HUES6 (cell line): Measurements from ENCODE around the gene GRHL1.

ENCODE experiments used
- H3K27ac ChIP-seq: 2 replicates; pipeline ENCODE4 v1.7.0; 2013; ENCODE audit warnings: low read depth, mild to moderate bottlenecking, low read length, inconsistent platforms
- H3K27me3 ChIP-seq: 2 replicates; pipeline ENCODE4 v1.6.1; 2013; ENCODE audit warnings: low read length; ENCODE audit not compliant: control insufficient read depth, insufficient read depth
- H3K36me3 ChIP-seq: 2 replicates; pipeline ENCODE4 v1.6.1; 2013; ENCODE audit warnings: low read length; ENCODE audit not compliant: control insufficient read depth, insufficient read depth
- H3K4me1 ChIP-seq: 2 replicates; pipeline ENCODE4 v1.6.1; 2013; ENCODE audit warnings: low read length; ENCODE audit not compliant: control insufficient read depth, insufficient read depth
- H3K4me3 ChIP-seq: 2 replicates; pipeline ENCODE4 v1.5.1; 2013; ENCODE audit warnings: low read depth, low read length
- H3K9ac ChIP-seq: one replicate; pipeline ENCODE4 v1.6.1; 2013; ENCODE audit warnings: mild to moderate bottlenecking, low read length
- H3K9me3 ChIP-seq: 2 replicates; pipeline ENCODE4 v1.6.1; 2013; ENCODE audit warnings: low read depth, low read length; ENCODE audit not compliant: control insufficient read depth, insufficient read depth

The GRHL1 gene

GRCh38 chr2:9973690-9974089 lies 22.2 kb downstream of the GRHL1 start:
- no peaks in the 10 kb centered on the region for H3K9me3 ChIP-seq
- H3K36me3 ChIP-seq = no peaks in the 10 kb centered on the region
- no peak overlapping the region for H3K9ac ChIP-seq
- no peak overlapping the region for H3K27ac ChIP-seq
- 0 out of 2 replicates have a peak, but pooled peaks cover 7% of the 10 kb centered on the region for H3K4me1 ChIP-seq
- no peak overlapping the region for H3K4me3 ChIP-seq
- H3K27me3 ChIP-seq = no peaks in the 10 kb centered on the region

DNA sequence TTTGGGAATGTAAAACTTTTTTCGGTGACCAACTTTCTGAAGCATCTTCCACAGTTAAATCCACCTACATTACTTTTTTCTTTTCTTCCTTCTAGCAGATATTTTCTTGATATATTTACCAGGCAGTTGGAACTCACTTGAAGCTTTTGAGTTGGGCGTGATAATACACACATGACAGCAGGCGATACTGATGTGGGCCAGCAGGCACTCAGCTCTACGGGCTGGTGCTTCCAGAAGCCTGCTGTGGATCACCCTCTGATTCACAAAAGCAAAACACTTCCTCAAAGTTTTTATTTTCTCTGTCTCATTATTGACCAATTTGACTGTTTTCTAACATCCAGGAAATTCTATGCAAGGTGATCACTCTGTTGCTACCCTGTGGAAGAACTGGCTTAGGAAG lies 22.9 kb downstream of the GRHL1 start:
- Histone ChIP-seq H3K27ac (no peak overlapping the region), H3K36me3 (no peaks in the 10 kb centered on the region), H3K9ac (no peak overlapping the region), H3K27me3 (no peaks in the 10 kb centered on the region), H3K4me3 (no peak overlapping the region), H3K4me1 (0 out of 2 replicates have a peak, but pooled peaks cover 7% of the 10 kb centered on the region), H3K9me3 (no peaks in the 10 kb centered on the region)

DNA sequence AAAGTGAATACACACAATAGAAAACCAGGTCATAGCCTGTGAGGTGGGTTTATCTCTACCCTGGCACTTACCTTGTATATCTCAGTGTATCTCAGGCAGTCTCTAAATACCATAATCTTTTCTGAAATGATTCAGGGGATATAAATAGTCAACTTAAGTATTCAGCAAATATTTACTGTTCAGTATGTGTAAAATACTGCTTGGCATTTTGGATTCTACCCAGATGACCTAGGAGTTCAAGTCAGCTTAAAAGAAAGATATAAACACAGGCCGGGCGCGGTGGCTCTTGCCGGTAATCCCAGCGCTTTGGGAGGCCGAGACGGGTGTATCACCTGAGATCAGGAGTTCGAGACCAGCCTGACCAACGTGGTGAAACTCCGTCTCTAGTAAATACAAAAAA lies 23.8 kb downstream of the GRHL1 start:
- no peaks in the 10 kb centered on the region for H3K36me3 ChIP-seq
- no peaks in the 10 kb centered on the region for H3K9me3 ChIP-seq
- no peaks in the 10 kb centered on the region for H3K27me3 ChIP-seq
- H3K27ac ChIP-seq = no peak overlapping the region
- H3K9ac ChIP-seq = no peak overlapping the region
- H3K4me3 ChIP-seq = no peak overlapping the region
- 0 out of 2 replicates have a peak, but pooled peaks cover 7% of the 10 kb centered on the region for H3K4me1 ChIP-seq

DNA sequence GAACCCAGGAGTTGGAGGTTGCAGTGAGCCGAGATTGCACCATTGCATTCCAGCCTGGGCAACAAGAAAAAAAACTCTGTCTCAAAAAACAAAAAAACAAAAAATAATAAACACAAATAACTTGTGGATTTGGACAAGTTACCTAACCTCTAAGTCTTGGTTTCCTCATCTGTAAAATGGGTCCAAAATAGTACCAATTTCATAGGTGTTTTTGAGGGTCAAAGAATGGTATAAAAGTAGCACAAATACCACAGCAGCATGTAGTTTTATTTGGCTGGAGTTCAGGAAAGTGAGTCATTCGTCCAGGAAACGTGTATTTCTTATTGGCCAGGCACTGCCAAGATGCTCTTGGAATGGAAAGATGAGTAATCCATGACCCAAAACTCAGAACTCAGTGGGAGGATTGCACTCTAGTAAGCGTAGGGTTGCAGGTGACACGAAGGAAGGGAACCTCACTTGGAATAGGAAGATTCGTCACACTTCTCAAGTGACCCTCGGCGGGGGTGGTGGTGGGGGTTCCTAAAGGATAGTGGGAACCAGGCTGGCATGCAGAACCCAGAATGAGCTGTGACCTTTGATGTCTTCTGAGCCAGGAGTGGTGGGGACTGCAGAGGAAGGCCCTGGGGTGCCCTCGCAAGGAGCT lies 24.4 kb downstream of the GRHL1 start:
- Histone ChIP-seq H3K9ac (no peak overlapping the region), H3K36me3 (no peaks in the 10 kb centered on the region), H3K27ac (no peak overlapping the region), H3K4me3 (no peak overlapping the region), H3K9me3 (no peaks in the 10 kb centered on the region), H3K4me1 (0 out of 2 replicates have a peak, but pooled peaks cover 7% of the 10 kb centered on the region), H3K27me3 (no peaks in the 10 kb centered on the region)

- no peaks in the 10 kb centered on the region for H3K9me3 ChIP-seq
- no peak overlapping the region for H3K9ac ChIP-seq
- no peaks in the 10 kb centered on the region for H3K36me3 ChIP-seq
- H3K4me3 ChIP-seq = no peak overlapping the region
- H3K27ac ChIP-seq = no peak overlapping the region
- H3K27me3 ChIP-seq = no peaks in the 10 kb centered on the region
- no peaks in the 10 kb centered on the region for H3K4me1 ChIP-seq
These were observed 28.5 kb downstream of the GRHL1 start for GRCh38 chr2:9979977-9980376.

DNA sequence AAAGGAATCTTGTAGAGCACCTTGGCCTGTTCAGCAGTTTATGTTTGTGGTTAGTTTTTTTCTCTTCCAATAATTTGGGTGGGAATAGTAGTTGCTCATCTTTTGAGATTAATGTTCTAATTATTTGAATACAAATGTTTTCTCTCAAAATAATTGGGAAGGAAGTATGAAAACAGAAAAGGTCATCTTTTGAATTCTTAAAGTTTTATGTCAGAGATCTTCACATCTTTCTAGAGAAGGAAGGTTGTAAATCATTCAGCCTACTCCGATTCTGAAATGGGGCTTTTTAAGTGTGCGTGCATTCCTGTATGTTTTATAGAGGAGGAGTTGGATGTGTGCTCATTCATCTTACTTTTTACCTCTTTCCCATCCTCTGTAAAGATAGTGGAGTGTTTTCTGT lies 29.0 kb downstream of the GRHL1 start:
- no peaks in the 10 kb centered on the region for H3K4me1 ChIP-seq
- no peaks in the 10 kb centered on the region for H3K27me3 ChIP-seq
- H3K9me3 ChIP-seq = no peaks in the 10 kb centered on the region
- no peaks in the 10 kb centered on the region for H3K36me3 ChIP-seq
- H3K4me3 ChIP-seq = no peak overlapping the region
- no peak overlapping the region for H3K27ac ChIP-seq
- H3K9ac ChIP-seq = no peak overlapping the region

GRCh38 chr2:9981655-9982054 lies 30.2 kb downstream of the GRHL1 start:
- no peaks in the 10 kb centered on the region for H3K4me1 ChIP-seq
- H3K4me3 ChIP-seq = no peak overlapping the region
- H3K36me3 ChIP-seq = no peaks in the 10 kb centered on the region
- H3K27ac ChIP-seq = no peak overlapping the region
- H3K9ac ChIP-seq = no peak overlapping the region
- no peaks in the 10 kb centered on the region for H3K27me3 ChIP-seq
- no peaks in the 10 kb centered on the region for H3K9me3 ChIP-seq

- no peaks in the 10 kb centered on the region for H3K9me3 ChIP-seq
- H3K9ac ChIP-seq = no peak overlapping the region
- H3K4me1 ChIP-seq = no peaks in the 10 kb centered on the region
- H3K36me3 ChIP-seq = no peaks in the 10 kb centered on the region
- no peak overlapping the region for H3K4me3 ChIP-seq
- H3K27ac ChIP-seq = no peak overlapping the region
- H3K27me3 ChIP-seq = no peaks in the 10 kb centered on the region
These were observed 30.8 kb downstream of the GRHL1 start for GRCh38 chr2:9982248-9982647.

- Histone ChIP-seq H3K4me1 (no peaks in the 10 kb centered on the region), H3K9me3 (no peaks in the 10 kb centered on the region), H3K27me3 (no peaks in the 10 kb centered on the region), H3K27ac (no peak overlapping the region), H3K36me3 (no peaks in the 10 kb centered on the region), H3K9ac (no peak overlapping the region), H3K4me3 (no peak overlapping the region)
These were observed 31.4 kb downstream of the GRHL1 start for GRCh38 chr2:9982891-9983290.

DNA sequence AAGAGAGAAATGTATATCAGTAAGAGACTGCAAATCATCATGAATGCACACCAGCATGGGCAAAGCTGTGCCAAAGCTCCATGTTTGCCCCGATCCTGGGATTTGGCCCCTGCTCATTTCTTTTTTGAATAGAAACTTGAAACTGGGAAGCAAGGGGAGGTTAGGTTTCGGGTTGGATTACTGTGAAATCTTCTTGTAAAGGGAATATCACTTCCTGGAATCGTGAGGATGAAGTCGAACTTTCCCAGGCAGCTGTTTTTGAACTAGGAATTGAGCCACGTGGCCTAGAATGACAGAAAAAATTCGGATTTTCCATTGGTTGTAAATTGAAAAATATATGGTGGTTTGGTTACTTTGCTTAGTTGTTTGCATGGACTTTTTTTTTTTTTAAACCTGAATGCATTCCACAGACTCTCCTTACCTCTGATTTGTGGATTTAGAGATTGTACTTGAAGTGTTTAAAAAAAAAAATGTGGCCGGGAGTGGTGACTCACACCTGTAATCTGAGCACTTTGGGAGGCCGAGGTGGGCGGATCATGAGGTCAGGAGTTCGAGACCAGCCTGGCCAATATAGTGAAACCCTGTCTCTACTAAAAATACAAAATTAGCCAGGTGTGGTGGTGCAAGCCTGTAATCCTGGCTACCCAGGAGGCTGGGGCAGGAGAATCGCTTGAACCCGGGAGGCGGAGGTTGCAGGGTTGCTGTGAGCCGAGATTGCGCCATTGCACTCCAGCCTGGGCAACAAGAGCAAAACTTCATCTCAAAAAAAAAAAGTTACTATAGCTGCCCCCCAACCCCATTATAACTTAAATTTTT lies 32.1 kb downstream of the GRHL1 start:
- no peak overlapping the region for H3K27ac ChIP-seq
- H3K36me3 ChIP-seq = no peaks in the 10 kb centered on the region
- no peaks in the 10 kb centered on the region for H3K4me1 ChIP-seq
- H3K27me3 ChIP-seq = no peaks in the 10 kb centered on the region
- no peak overlapping the region for H3K9ac ChIP-seq
- H3K4me3 ChIP-seq = no peak overlapping the region
- no peaks in the 10 kb centered on the region for H3K9me3 ChIP-seq

DNA sequence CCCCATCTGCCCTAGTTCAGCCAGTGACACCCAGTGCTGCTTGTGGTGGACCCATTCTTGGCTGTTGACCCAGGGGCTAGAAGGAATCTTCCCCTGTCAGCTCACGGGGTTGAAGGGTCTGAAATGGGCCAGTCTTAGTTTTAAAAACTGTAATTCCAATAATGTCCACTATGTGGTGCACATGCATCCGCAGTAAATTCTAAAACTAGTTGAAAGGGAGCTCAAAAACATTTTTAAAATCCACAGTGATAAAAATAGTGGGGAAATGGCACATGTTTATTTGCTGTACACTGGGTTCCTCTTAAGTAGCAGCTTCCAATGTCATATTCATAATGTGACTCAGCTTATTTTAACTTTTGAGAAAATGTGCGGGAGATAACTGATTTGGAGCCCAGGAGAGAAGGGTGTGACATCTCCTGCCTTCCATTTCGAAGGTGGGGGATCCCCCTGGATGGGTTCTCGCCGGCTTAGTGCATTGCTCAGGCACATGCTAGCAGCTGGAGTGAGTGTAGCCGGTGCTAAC lies 32.8 kb downstream of the GRHL1 start:
- H3K4me1 ChIP-seq = no peaks in the 10 kb centered on the region
- no peaks in the 10 kb centered on the region for H3K27me3 ChIP-seq
- no peak overlapping the region for H3K27ac ChIP-seq
- no peaks in the 10 kb centered on the region for H3K9me3 ChIP-seq
- H3K9ac ChIP-seq = no peak overlapping the region
- H3K36me3 ChIP-seq = no peaks in the 10 kb centered on the region
- no peak overlapping the region for H3K4me3 ChIP-seq
